Epithelial cell of proximal tubule (primary cell): ENCODE results near the gene CTH. TPM values are rescaled to one million over a fixed set of nuclear protein-coding genes. Genes with fewer than 3 reads are reported as not detected.
A peak's percentile ranks its signal among the peaks of the same experiment; 100 is the strongest.
"Not testable (repeated sequence)": the region's sequence is repeated elsewhere in the genome, so short reads cannot be mapped to it uniquely, and the experiment has no call there.

Experiments used
- DNase-seq: peaks from one replicate; pipeline ENCODE4 v3.0.0-alpha.2; 2011; ENCODE audit warnings: low read depth
- H3K4me3 ChIP-seq: 2 replicates; pipeline ENCODE4 v1.5.1; 2011; ENCODE audit warnings: low read depth, mild to moderate bottlenecking, low read length
- CTCF ChIP-seq: conservative IDR thresholded peaks from 2 replicates; pipeline ENCODE4 v1.5.1; 2012; ENCODE audit warnings: low read depth, mild to moderate bottlenecking, low read length
- total RNA-seq: library from RNA; depleted of rRNA; stranded (reverse); fragments of >200 nt; gene quantifications from 2 replicates; pipeline ENCODE4 v1.2.3, GENCODE V29; 2015

Gene CTH
- total RNA-seq, 1 donor from 2014 or later, result 3.7 TPM

DNA sequence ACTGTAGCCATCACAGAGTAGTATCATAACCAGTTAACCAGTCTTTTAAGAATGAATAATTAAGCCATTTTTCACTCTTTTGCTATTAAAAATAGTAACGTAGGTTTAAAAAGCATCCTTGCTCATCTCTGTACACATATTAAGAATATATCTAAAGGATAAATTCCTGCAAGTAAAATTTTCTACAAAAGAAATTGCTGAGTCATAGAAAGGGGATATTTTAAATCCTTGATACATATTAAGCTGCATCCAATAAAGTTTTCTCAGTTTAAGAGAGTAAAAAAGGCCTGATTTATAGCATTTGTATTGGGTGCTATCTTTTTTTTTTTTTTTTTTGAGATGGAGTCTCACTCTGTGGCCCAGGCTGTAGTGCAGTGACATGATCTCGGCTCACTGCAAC, 1.9 kb upstream of the CTH start:
- no peak overlapping the region for H3K4me3 ChIP-seq
- no peak for TF ChIP-seq CTCF
- no peak for DNase-seq

- DNase-seq, result no peak
- no peak for TF ChIP-seq CTCF
- peak overlapping the region; percentile 79 for H3K4me3 ChIP-seq
Measured at GRCh38 chr1:70411360-70411844, 334 bp downstream of the CTH start.

- no peak overlapping the region for H3K4me3 ChIP-seq
- TF ChIP-seq CTCF, result no peak
- no peak for DNase-seq
Measured at GRCh38 chr1:70415882-70416281, 4.8 kb downstream of the CTH start.

GRCh38 chr1:70418973-70419734, 8.1 kb downstream of the CTH start:
- DNase-seq, H3K4me3 ChIP-seq: not testable (repeated sequence)

DNA sequence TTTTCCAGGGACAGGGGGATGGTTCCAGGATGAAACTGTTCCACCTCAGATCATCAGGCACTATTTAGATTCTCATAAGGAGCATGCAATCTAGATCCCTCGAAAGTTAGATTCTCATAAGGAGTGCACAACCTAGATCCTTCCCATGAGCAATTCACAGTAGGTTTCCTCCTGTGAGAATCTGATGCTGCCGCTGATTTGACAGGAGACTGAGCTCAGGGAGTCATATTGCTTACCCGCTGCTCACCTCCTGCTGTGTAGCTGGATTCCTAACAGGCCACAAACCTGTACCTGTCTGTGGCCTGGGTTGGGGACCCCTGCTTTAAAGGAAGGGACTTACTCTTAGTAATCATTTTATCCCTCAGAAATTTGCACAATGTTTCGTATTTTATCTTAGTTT, 9.3 kb downstream of the CTH start:
- H3K4me3 ChIP-seq, result no peak overlapping the region
- DNase-seq, result no peak
- TF ChIP-seq CTCF, result no peak

GRCh38 chr1:70426154-70427131, 15.4 kb downstream of the CTH start:
- no peak for DNase-seq
- no peak for TF ChIP-seq CTCF
- H3K4me3 ChIP-seq, result no peak overlapping the region

- no peak for TF ChIP-seq CTCF
- no peak overlapping the region for H3K4me3 ChIP-seq
- DNase-seq, result no peak
Measured at GRCh38 chr1:70427976-70428375, 16.9 kb downstream of the CTH start.
